NCI-H82 (cell line): ENCODE measurements around the gene ZNF280B.
"Not testable (repeated sequence)": the region's sequence is repeated elsewhere in the genome, so short reads cannot be mapped to it uniquely, and the experiment has no call there.

Experiments
- DNase-seq: peaks from one replicate; lab custom pipeline; 2025; lab: John Stamatoyannopoulos, UW

Gene ZNF280B

DNA sequence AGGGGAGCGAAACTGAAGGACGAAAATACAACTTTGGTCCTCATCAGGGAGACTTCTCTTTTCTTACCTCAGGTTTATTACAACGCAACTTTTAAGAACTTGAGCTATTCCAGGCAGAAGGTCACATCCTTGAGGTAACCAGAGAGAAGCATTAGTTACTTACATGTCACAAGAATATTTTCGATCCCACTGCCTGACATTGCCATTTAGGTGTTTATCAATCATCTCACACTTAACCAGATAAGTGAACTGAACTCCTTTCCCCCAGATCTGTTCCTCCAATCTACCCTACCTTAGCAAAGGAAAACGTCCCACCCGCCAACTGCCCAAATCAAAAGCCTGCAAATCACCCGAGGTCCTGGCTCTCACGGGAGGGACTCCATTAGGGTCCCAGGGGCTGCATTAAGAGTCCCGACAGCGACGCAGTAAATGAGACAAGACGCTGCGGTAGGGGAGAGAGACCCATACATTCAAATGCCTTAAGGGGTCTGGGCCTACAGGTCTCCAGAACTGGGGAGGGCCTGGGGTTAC, 734 bp downstream of the ZNF280B start:
- no peak for DNase-seq

- no peak for DNase-seq
Measured at GRCh38 chr22:22506736-22507135, 1.8 kb downstream of the ZNF280B start.

- no peak for DNase-seq
Measured at GRCh38 chr22:22498267-22498666, 10.3 kb downstream of the ZNF280B start.

DNA sequence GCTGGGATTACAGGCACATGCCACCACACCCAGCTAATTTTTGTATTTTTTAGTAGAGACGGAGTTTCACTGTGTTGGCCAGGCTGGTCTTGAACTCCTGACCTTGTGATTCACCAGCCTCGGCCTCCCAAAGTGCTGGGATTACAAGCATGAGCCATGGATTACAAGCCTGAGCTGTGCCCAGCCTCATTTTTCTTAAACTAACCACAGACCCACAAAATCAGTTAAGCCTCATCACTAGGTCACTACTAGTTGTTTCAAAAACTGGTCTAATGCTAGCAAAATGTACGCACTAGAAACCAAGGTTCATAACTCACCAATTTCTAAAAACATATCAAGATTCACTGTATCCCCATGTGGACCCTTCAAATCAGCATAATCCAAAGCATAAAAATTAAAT, 17.0 kb downstream of the ZNF280B start:
- DNase-seq: not testable (repeated sequence)

- no peak for DNase-seq
Measured at GRCh38 chr22:22488736-22489135, 19.8 kb downstream of the ZNF280B start.

- no peak for DNase-seq
Measured at GRCh38 chr22:22487869-22488597, 20.5 kb downstream of the ZNF280B start.

DNA sequence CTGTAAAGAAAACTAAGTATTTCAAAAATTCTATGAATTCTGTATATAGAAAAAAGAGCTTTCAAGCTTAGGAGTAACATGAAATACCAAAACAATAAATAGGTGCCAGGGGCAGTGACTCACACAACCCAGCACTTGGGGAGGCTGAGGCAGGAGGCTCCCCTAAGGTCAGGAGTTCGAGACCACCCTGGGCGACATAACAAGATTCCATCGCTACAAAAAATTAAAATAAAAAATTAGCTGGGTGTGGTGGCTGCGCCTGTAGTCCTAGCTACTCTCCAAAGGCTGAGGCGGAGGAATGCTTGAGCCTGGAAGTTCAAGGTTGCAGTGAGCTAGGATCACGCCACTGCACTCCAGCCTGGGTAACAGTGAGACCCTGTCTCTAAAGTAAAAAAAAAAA, 21.5 kb downstream of the ZNF280B start:
- no peak for DNase-seq

DNA sequence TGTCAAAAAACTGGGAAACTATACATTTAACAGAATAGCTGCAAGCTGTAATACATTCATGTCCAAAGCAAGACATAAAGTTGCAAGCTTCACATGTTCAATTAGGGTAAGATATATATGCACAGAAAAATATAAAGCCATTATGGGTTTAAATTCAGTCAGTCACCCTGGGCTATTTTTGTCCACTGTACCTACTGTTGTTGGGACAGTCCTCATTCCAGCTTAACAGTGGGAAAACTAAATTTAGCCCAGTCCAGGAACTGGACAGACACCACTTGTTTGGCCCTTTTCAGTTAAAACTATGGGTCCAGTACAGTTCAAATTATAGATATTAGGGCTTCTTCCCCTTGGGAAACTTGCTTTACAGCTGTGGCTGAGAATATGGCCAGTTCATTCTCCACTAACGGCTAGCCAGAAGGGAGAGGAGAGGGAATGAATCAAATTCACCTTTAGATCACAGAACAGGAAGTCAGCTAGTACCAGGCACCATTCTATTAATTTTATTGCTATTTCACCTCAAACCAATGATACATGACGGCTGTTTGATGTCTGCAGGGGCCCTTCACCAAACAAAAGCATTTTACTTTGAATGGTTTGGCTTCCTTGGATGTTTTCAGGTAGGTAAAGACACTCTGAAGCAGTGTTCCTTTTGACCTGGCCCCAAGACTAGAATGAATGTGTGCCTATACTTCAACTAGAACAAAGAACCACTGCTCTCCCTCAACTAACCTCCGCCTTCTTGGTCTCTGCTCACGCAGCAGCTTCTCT, 22.2 kb downstream of the ZNF280B start:
- DNase-seq: no peak

DNA sequence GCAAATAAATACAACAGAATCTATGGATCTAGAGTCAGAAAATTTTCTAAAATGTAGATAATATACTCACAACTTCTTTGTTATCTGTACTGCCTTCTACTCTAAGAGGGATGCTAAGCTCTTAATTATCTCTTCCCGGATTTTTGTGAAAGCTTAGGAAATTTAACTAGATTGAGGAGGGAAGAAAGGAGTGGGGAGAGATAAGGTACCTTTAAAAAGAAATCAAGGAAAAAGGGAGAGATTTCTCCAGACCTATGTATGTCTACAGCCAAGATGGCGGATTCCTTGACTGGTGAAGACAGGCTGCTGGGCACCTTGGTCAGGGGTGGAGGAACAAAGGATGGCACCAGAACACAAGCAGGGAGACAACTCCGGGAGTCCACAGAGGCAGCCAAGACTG, 23.0 kb downstream of the ZNF280B start:
- DNase-seq: no peak

DNA sequence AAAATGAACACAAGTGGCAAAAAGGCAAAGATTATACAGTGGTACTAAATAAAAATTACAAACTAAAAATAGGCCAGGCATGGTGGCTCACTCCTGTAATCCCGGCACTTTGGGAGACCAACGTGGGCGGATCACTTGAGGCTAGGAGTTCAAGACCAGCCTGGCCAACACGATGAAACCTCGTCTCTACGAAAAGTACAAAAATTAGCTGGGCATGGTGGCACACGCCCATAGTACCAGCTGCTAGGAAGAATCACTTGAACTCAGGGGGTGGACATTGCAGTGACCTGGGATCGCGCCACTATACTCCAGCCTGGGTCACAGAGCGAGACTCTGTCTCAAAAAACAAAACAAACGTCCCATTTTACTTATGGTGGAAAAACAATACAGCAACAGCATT, 24.5 kb downstream of the ZNF280B start:
- DNase-seq: no peak

- DNase-seq: no peak
Measured at GRCh38 chr22:22480940-22481339, 27.6 kb downstream of the ZNF280B start.

- no peak for DNase-seq
Measured at GRCh38 chr22:22479999-22480532, 28.5 kb downstream of the ZNF280B start.

- DNase-seq: no peak
Measured at GRCh38 chr22:22479116-22479515, 29.4 kb downstream of the ZNF280B start.

GRCh38 chr22:22478470-22478869, 30.1 kb downstream of the ZNF280B start:
- DNase-seq: no peak

- DNase-seq: no peak
Measured at GRCh38 chr22:22474733-22475132, 33.8 kb downstream of the ZNF280B start.

DNA sequence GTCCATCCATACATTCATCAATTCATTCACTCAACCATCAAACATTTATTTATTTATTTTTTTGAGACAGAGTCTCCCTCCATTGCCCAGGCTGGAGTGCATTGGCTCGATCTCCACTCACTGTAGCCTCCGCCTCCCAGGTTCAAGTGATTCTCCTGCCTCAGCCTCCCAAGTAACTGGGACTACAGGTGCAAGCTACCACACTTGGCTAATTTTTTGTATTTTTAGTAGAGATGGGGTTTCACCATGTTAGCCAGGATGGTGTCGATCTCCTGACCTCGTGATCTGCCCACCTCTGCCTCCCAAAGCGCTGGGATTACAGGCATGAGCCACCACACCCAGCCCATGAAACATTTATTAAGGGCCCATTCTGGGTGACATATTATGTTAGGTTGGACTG, 37.4 kb downstream of the ZNF280B start:
- not testable (repeated sequence) for DNase-seq

DNA sequence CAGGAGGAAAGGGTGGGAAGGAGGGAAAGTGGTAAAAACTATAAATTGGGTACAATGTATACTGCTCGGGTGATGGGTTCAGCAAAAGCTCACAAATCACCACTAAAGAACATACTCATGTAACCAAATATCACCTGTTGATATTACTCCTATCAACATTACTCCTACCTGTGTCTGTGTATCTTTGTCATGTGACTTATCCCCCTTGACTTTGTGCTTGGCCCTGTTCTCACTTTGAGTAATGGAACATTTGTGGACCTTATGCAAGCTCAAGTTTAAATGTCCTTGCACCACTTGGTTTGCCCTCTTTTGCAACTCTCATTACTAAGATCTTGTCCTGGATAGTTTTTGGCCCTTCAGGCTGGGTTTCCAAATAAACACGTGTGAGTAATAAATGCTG, 39.0 kb downstream of the ZNF280B start:
- no peak for DNase-seq

GRCh38 chr22:22468794-22469469, 39.6 kb downstream of the ZNF280B start:
- DNase-seq: not testable (repeated sequence)

DNA sequence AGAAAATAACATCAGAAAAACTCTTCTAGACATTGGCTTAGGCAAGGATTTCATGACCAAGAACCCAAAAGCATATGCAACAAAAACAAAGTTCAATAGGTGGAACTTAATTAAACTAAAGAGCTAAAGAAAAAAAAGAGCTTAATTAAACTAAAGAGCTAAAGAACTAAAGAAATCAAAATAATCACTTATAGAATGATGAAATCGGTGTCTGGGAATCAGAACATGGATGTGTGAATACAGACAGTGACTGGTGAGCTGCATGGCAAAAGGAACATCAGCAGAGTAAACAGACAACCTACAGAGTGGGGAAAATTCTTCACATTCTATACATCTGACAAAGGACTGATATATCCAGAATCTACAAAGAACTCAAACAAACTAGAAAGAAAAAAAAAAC, 41.4 kb downstream of the ZNF280B start:
- no peak for DNase-seq

GRCh38 chr22:22465782-22466181, 42.8 kb downstream of the ZNF280B start:
- no peak for DNase-seq

DNA sequence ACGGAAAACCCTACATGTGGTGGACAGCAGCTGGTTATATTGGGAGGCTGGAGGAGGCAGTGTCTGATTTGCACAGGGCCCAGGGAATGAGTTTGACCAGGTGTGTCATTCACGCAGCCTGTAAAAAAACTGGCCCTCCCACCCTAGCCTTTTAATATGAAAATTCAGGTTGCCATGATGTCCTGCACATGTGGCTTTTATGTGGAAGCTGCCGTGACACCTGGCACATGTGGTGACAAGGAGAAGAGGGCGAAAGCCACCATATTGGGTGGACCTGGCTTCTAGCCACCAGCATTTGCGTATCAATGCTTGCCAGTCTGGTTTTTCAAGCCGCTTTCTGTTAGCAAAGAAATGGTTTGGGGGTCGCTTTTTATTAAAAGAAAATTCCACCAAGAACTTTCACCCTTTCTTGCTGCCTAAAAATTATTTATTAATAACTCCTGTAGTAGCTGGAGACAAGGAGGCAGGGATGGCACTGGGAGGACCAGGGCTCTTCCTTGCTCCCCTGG, 43.4 kb downstream of the ZNF280B start:
- no peak for DNase-seq

DNA sequence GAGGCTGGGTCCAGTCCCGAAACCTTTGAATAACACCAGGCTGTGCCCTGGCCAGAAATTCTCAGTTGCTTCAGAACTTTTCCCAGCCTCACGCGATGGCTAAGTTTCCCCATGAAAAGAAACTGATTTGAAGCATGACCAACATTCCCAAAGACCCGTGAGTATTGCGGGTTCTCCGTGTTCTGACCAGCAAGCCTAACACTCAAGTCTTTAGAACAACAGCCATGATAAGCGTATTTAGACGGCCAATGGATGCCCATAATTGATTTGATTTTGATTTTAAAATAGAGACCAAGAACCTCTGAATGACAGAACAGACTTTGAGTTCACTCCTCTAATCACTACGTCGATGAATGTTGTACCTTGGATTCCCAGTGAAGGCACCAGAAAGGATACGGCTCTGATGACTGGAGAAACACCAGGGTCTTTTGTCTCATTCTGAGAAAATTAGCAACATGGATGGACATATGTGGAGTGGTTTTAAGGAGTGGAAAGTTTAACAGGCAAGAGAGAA, 43.9 kb downstream of the ZNF280B start:
- no peak for DNase-seq
